ENCODE data around the gene NOVA2. TPM values are rescaled to one million over a fixed set of nuclear protein-coding genes. Genes with fewer than 3 reads are reported as not detected.

The NOVA2 gene, protein sequence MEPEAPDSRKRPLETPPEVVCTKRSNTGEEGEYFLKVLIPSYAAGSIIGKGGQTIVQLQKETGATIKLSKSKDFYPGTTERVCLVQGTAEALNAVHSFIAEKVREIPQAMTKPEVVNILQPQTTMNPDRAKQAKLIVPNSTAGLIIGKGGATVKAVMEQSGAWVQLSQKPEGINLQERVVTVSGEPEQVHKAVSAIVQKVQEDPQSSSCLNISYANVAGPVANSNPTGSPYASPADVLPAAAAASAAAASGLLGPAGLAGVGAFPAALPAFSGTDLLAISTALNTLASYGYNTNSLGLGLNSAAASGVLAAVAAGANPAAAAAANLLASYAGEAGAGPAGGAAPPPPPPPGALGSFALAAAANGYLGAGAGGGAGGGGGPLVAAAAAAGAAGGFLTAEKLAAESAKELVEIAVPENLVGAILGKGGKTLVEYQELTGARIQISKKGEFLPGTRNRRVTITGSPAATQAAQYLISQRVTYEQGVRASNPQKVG
- total RNA-seq (2012; rRNA removed) = not detected in 2 replicates

DNA sequence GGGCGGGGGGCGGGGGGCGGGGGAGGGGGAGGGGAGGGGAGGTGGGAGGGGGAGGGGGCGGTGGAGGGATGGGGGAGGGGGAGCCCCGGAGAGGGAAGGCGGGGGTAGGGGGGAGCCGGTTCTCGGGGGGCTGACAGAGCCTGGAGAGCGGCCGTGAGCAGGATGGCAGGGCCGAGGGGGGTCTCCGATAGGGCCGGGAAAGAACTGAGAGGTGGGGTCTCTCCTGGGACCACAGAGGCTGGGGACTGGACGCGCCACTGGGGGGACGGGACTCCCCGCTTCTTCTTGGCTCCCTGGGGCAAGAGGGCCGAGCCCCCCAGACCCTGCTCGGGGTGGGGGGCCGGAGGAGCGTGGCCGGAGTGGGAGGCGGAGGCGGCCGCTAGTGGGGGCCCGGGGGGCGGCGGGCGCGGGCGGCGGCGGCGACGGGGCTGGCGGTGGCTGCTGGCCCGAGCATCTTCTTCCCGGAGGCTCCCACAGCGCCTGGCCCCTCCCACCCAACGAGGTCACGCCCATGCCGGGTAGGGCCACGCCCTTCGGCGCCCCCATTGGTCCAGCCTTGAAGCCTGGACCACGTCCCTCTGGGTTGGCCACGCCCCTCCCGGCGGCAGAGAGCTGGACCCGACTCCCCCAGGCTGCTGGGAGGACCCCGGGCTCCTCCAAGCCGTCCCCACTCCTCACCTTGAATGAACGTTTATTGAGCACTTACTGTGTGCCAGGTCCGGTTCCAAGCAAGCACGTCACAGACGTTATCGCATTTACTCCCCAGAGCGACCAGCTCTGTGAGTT, at the start of gene NOVA2:
TSS of gene NOVA2 (minus strand) at position 313 of the 786 bp plus-strand sequence. CDS start 514 bp downstream, outside the sequence.
- no peaks in the 10 kb centered on the region for H3K4me1 ChIP-seq (ENCODE audit: control insufficient read depth, insufficient read depth, low read length)
- H3K27me3 ChIP-seq (ENCODE audit: control insufficient read depth, insufficient read depth, low read length) = peaks cover 78% of the 10 kb centered on the region
- H3K36me3 ChIP-seq (ENCODE audit: insufficient read depth, low read length) = no peaks in the 10 kb centered on the region
- H3K9me3 ChIP-seq (replicated peaks; ENCODE audit: low read length) = no peaks in the 10 kb centered on the region
- no peak within 1 kb of the TSS for H3K4me3 ChIP-seq (ENCODE audit: low read length)
- no peak within 1 kb of the TSS for H3K4me2 ChIP-seq (ENCODE audit: low read length)
- H3K9ac ChIP-seq (ENCODE audit: low read depth, low read length) = no peak within 1 kb of the TSS

DNA sequence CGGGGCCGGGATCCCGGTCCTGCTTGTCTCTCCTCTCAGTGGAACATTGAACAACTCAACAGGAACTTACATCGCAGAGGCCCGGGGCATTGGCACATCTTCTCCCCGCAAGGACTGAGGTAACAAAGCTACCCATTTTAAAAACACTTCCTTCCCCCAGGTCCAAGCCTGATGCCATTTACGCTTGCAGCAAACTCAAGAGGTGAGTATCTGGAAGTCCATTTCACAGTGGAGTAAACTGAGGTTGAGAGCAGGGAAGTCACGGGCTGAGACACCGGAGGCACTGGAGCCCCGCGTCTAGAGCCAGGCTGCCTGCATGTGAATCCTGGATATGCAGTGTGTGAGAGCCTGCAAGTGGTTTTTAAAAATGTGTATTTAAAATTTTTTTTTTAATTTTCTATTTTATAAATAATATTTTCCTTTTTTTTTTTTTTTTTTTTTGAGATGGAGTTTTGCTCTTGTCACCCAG, 49.7 kb upstream of the NOVA2 start:
- Histone ChIP-seq H3K36me3 (ENCODE audit: insufficient read depth, low read length) (no peaks in the 10 kb centered on the region), H3K4me2 (ENCODE audit: low read length) (no peak overlapping the region), H3K4me1 (ENCODE audit: control insufficient read depth, insufficient read depth, low read length) (peaks cover 8% of the 10 kb centered on the region), H3K4me3 (ENCODE audit: low read length) (no peak overlapping the region), H3K9me3 (replicated peaks; ENCODE audit: low read length) (no peaks in the 10 kb centered on the region), H3K9ac (ENCODE audit: low read depth, low read length) (no peak overlapping the region), H3K27me3 (ENCODE audit: control insufficient read depth, insufficient read depth, low read length) (peaks cover 25% of the 10 kb centered on the region)

DNA sequence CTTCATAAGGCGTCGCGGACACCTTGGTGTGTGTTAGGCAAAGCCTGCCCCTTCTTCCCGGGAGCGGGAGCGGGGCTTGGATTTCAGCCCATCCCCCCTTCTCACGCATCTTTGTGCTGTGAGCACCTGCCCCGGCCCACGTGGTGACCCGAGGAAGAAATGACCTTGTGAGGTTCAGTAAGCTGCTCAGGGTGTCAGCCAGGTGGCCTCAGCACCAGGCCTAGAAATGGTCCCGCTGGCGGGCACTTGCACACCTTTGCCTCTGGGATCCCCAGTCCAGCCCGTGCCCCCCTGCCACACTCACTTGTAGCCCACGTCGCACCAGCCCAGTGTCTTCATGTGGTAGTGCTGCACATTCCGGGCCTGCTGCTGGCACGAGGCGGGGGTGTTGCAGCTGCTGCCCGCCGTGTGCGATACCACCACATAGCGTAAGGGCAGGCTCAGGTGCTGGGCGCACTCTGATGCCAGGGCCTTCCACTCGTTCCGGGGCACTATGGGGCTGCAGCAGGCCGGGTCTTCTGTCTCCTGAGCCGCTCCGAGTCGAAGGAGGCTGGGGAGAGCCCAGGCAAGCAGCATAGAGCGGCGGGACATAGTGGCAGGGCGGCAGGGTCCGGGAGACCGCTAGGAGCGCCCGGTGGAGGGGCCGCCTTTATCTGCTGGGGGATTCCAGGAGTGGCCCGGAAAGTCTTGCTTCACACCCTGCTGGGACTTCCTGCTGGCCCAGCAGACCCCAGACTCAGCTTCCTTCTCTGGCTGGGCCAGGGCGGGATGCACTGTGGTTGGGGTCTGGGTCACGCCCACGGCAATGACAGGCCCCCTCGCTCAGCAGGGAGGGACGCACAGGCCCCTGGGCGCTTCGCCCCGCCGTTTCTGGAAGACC, 49.0 kb upstream of the NOVA2 start, which contains the start of gene PGLYRP1:
TSS of gene PGLYRP1 (minus strand) at position 623 of the 880 bp plus-strand sequence. CDS start at position 591, 32 bp downstream.
- Histone ChIP-seq H3K9me3 (replicated peaks; ENCODE audit: low read length) (no peaks in the 10 kb centered on the region), H3K27me3 (ENCODE audit: control insufficient read depth, insufficient read depth, low read length) (peaks cover 25% of the 10 kb centered on the region), H3K4me3 (ENCODE audit: low read length) (no peak within 1 kb of the TSS), H3K4me2 (ENCODE audit: low read length) (no peak within 1 kb of the TSS), H3K4me1 (ENCODE audit: control insufficient read depth, insufficient read depth, low read length) (peaks cover 8% of the 10 kb centered on the region), H3K9ac (ENCODE audit: low read depth, low read length) (no peak within 1 kb of the TSS), H3K36me3 (ENCODE audit: insufficient read depth, low read length) (no peaks in the 10 kb centered on the region)

DNA sequence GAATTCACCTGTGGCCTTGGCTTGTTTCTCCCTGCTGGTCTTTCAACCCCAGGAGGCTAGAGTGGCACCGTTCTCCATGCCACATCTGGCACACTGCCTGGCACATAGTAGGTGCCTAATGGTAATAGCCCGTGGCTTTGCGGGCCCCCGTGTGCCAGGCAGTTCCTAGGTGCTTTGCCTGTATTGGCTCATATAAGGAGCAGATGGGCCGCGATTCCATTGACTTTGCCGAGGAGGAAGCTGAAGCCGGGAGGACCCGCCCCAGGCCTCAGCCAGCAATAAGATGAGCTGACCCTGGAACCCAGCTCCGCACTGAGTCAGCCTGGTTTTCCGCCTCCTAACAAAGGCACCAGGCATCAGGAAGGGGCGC, 48.4 kb upstream of the NOVA2 start:
- Histone ChIP-seq H3K36me3 (ENCODE audit: insufficient read depth, low read length) (no peaks in the 10 kb centered on the region), H3K4me2 (ENCODE audit: low read length) (no peak overlapping the region), H3K27me3 (ENCODE audit: control insufficient read depth, insufficient read depth, low read length) (peaks cover 25% of the 10 kb centered on the region), H3K4me3 (ENCODE audit: low read length) (no peak overlapping the region), H3K9ac (ENCODE audit: low read depth, low read length) (no peak overlapping the region), H3K4me1 (ENCODE audit: control insufficient read depth, insufficient read depth, low read length) (peaks cover 8% of the 10 kb centered on the region), H3K9me3 (replicated peaks; ENCODE audit: low read length) (no peaks in the 10 kb centered on the region)

DNA sequence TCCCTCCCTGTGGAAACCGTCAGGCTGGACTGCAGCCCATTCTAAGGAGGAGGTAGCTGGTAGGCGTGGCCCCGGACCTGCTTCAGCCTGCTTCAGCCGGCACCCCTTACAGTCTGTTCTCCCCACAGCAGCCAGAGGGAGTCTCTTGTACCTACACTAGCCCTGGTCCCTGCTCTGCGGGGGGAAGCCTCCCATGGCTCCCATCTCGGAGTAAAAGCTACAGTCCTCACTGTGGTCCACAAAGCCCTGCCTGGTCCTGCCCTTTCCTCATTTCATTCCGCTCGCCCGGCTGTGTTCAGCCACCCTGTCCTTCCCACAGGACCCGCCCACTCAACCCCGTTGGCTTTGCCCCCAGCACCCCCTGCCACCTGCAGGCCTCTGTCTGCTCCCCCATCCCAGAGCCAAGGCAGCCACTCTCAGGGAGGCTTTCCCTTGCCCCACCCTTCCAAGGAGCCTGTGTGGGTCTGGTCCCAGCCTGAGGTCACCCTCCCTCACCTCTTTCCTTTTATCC, 47.9 kb upstream of the NOVA2 start:
- no peaks in the 10 kb centered on the region for H3K9me3 ChIP-seq (replicated peaks; ENCODE audit: low read length)
- H3K4me1 ChIP-seq (ENCODE audit: control insufficient read depth, insufficient read depth, low read length) = peaks cover 8% of the 10 kb centered on the region
- H3K4me3 ChIP-seq (ENCODE audit: low read length) = no peak overlapping the region
- no peak overlapping the region for H3K4me2 ChIP-seq (ENCODE audit: low read length)
- peaks cover 25% of the 10 kb centered on the region for H3K27me3 ChIP-seq (ENCODE audit: control insufficient read depth, insufficient read depth, low read length)
- no peaks in the 10 kb centered on the region for H3K36me3 ChIP-seq (ENCODE audit: insufficient read depth, low read length)
- no peak overlapping the region for H3K9ac ChIP-seq (ENCODE audit: low read depth, low read length)

DNA sequence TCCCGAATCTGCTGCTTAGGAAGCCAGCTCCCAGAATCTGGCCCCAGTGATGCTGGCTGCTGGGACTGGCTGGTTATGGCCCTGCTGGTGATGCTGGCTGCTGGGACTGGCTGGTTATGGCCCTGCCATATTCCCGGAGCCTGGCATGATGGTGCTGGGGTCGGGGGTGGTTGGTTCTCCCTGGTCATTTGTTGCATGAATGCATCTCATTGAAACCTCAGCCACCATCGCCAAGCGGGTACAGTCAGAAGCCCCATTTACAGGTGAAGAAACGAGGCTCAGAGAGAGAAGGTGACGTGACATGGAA, 47.1 kb upstream of the NOVA2 start:
- H3K27me3 ChIP-seq (ENCODE audit: control insufficient read depth, insufficient read depth, low read length) = peaks cover 26% of the 10 kb centered on the region
- no peaks in the 10 kb centered on the region for H3K9me3 ChIP-seq (replicated peaks; ENCODE audit: low read length)

DNA sequence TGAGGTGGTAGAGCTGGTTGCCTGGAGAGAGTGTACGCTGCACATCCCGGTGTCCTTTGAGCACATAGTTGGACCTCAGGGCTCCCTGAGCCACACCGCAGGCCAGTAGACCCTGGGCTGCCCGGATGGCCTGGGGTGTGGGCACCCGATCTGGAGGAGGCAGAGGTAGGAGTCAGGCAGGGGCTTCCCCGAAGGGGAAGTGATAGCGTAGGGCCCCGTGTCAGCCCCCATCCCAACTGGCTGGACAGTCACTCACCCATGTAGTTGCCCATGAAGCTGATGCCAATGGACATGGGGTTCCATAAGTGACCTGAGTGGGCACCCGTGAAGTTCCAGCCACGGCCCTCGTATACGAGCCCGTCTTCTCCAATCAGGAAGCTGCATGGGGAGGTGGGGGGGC, 45.6 kb upstream of the NOVA2 start:
- H3K36me3 ChIP-seq (ENCODE audit: insufficient read depth, low read length) = no peaks in the 10 kb centered on the region
- no peak overlapping the region for H3K4me3 ChIP-seq (ENCODE audit: low read length)
- H3K4me1 ChIP-seq (ENCODE audit: control insufficient read depth, insufficient read depth, low read length) = peaks cover 25% of the 10 kb centered on the region
- no peak overlapping the region for H3K4me2 ChIP-seq (ENCODE audit: low read length)
- H3K27me3 ChIP-seq (ENCODE audit: control insufficient read depth, insufficient read depth, low read length) = peaks cover 37% of the 10 kb centered on the region
- no peak overlapping the region for H3K9ac ChIP-seq (ENCODE audit: low read depth, low read length)
- no peaks in the 10 kb centered on the region for H3K9me3 ChIP-seq (replicated peaks; ENCODE audit: low read length)

More for the DNA sequence above, 47.1 kb upstream of the NOVA2 start:
- Histone ChIP-seq H3K4me3 (ENCODE audit: low read length) (no peak overlapping the region), H3K9ac (ENCODE audit: low read depth, low read length) (no peak overlapping the region), H3K36me3 (ENCODE audit: insufficient read depth, low read length) (no peaks in the 10 kb centered on the region), H3K4me1 (ENCODE audit: control insufficient read depth, insufficient read depth, low read length) (peaks cover 15% of the 10 kb centered on the region), H3K4me2 (ENCODE audit: low read length) (no peak overlapping the region)

DNA sequence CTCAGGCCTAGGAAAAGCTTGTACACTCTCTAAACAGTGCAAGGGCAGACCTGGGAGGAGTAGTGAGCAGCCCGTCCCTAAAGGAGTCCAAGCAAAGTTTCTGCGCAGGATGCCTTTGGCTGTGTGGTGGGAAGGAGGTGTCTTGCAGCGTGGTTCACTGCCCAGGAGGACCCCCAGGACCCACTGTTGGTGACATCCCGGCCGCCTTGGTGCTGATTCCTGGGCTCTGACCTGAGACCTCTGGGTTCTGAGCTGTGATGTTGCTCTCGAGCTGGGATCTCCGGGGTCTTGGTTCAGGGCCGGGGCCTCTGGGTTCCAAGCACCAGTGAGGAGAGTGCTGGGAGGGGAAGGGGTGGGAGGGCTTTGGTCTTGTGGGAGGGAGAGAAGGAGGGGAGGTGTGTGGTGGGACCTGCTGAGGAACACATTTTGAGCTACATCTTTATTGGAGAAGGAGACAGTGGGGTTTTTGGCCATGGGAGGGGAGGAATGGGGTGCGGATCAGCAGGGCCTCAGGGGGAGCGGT, 45.1 kb upstream of the NOVA2 start:
- H3K9ac ChIP-seq (ENCODE audit: low read depth, low read length) = no peak overlapping the region
- H3K27me3 ChIP-seq (ENCODE audit: control insufficient read depth, insufficient read depth, low read length) = peaks cover 34% of the 10 kb centered on the region
- H3K9me3 ChIP-seq (replicated peaks; ENCODE audit: low read length) = no peaks in the 10 kb centered on the region
- H3K36me3 ChIP-seq (ENCODE audit: insufficient read depth, low read length) = no peaks in the 10 kb centered on the region
- H3K4me2 ChIP-seq (ENCODE audit: low read length) = no peak overlapping the region
- H3K4me3 ChIP-seq (ENCODE audit: low read length) = no peak overlapping the region
- peaks cover 25% of the 10 kb centered on the region for H3K4me1 ChIP-seq (ENCODE audit: control insufficient read depth, insufficient read depth, low read length)

DNA sequence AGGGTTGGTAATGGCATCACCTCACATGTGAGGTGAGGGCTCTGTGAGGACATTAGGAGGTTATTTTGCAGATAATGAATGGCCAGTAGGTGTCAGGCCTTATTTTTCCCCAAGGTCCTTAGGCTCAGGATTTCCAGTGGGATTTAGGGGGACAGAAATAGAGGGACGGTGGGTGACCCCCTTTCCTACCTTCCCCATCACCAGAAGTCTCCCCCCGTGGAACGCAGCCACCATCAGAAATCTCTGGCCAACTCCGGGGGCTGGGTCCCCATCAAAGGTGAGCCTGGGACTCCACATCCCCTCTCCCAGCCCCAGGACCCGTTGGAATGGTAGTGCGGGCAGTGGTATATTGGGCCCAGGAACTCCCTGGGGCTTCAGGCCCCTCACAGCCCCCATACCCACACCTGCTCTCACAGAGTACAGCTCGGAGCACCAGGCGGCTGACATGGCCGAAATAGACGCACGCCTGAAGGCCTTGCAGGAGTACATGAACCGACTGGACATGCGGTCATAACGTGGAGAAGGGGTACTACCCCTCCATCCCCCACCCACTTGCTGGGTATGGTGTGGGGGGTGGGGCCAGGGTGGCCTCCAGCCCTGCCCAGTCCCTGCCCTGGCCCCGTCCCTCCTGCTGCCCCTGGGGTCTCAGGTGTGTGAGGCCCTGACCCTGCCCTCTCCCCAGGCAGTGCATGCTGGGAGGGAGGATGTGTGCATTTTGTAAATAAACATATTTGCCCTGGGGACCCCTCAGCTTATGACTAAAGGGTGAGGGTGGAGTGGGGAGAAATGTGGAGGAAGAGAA, 44.4 kb upstream of the NOVA2 start:
- H3K9me3 ChIP-seq (replicated peaks; ENCODE audit: low read length) = no peaks in the 10 kb centered on the region

DNA sequence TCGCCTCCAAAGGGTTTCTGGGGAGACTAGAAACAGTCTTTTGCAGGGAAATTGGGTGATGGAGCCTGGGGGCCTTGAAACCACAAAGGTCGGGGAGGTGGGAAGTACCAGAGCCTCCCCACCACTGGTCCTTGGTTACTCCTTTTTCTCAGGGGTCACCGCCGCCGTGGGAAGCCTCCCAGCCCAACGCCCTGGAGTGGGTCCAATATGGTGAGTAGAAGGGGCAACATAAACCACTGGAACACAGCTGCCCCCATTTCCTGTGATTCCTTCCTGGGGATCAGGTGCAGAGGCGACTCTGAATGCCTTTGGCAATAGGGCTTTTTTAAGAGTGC, 43.4 kb upstream of the NOVA2 start:
- no peaks in the 10 kb centered on the region for H3K36me3 ChIP-seq (ENCODE audit: insufficient read depth, low read length)
- H3K27me3 ChIP-seq (ENCODE audit: control insufficient read depth, insufficient read depth, low read length) = peaks cover 21% of the 10 kb centered on the region
- no peak overlapping the region for H3K9ac ChIP-seq (ENCODE audit: low read depth, low read length)
- H3K9me3 ChIP-seq (replicated peaks; ENCODE audit: low read length) = no peaks in the 10 kb centered on the region
- peaks cover 25% of the 10 kb centered on the region for H3K4me1 ChIP-seq (ENCODE audit: control insufficient read depth, insufficient read depth, low read length)
- H3K4me3 ChIP-seq (ENCODE audit: low read length) = no peak overlapping the region
- no peak overlapping the region for H3K4me2 ChIP-seq (ENCODE audit: low read length)

More for the DNA sequence above, 44.4 kb upstream of the NOVA2 start:
- Histone ChIP-seq H3K4me1 (ENCODE audit: control insufficient read depth, insufficient read depth, low read length) (peaks cover 25% of the 10 kb centered on the region), H3K36me3 (ENCODE audit: insufficient read depth, low read length) (no peaks in the 10 kb centered on the region), H3K27me3 (ENCODE audit: control insufficient read depth, insufficient read depth, low read length) (peaks cover 31% of the 10 kb centered on the region), H3K4me2 (ENCODE audit: low read length) (no peak overlapping the region), H3K9ac (ENCODE audit: low read depth, low read length) (no peak overlapping the region), H3K4me3 (ENCODE audit: low read length) (no peak overlapping the region)
